Airway epithelial cell (primary cell): ENCODE measurements around the gene HPF1. TPM values are rescaled to one million over a fixed set of nuclear protein-coding genes. Genes with fewer than 3 reads are reported as not detected.

ENCODE experiments used
- total RNA-seq: library from RNA; depleted of rRNA; stranded (reverse); fragments of >200 nt; gene quantifications from 2 replicates; pipeline ENCODE4 v1.2.3, GENCODE V29; 2015

HPF1 gene
- total RNA-seq: 16.4 and 31.1 TPM in 2 replicates

GRCh38 chr4:169757575-169758184 lies at the start of gene HPF1:
Gene HPF1, minus strand, starts transcription at chr4:169757944. Its CDS starts 67 bp downstream, at chr4:169757877.

Other genes with a start within 250 kb of the HPF1 start
- 3.3 and 5.3 TPM in 2 replicates for gene NEK1, start 145.4 kb downstream of the HPF1 start, total RNA-seq
- 21.6 and 26.7 TPM in 2 replicates for gene CLCN3, start 137.4 kb downstream of the HPF1 start, total RNA-seq